Prostate gland (tissue), 2 donors: ENCODE measurements around the gene RBM38.

Experiments used
- CTCF ChIP-seq, 4 experiments: fragments of 200-600 bp in 2 of 4; fragments of 450-650 bp in 2 of 4; sonication (generic) in 2 of 4; IDR thresholded peaks; 1 replicate in 3 of 4; 2 replicates in 1 of 4; pipeline ENCODE4 v1.5.1; 2016 to 2019; ENCODE audit warnings: antibody characterized with exemption in 4 of 4, mild to moderate bottlenecking in 2 of 4, moderate library complexity in 2 of 4
- POLR2A ChIP-seq: fragments of 450-650 bp; IDR thresholded peaks from one replicate; pipeline ENCODE4 v1.6.1; 2016; ENCODE audit warnings: antibody characterized with exemption, mild to moderate bottlenecking
- POLR2AphosphoS5 ChIP-seq: sonication (generic); formaldehyde crosslinking; IDR thresholded peaks from one replicate; pipeline ENCODE4 v1.6.1; 2017; ENCODE audit warnings: antibody characterized with exemption

GRCh38 chr20:57420571-57421252 is 29.5 kb downstream of the RBM38 start:
- TF ChIP-seq CTCF (IDR thresholded peaks at IDR 0.05) (no peak), POLR2A (no peak), POLR2AphosphoS5 (no peak)
